Measurements from ENCODE around the gene LRP1B.

LRP1B gene

DNA sequence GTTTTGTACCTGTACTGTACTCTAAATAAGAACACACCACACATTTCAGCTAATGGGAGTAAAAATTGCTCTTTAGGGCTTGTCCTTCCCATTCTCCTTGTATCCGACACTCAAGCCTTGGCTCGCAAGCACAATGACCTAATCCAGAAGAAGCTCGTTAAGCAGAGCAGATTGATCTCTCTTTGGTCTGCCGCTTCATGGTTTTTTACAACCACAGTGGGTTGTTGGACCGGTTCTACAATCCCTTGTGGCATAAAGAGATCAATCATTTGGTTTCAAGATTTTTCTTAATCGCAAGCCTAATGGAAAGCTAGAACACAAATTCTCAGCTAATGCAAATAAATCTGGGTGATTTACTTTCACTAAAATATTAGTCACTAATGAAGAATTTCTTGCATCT, 662.1 kb downstream of the LRP1B start:
- in situ Hi-C loops (cut with MboI; ENCODE audit: low sequenced_read_pairs): no loop called here

DNA sequence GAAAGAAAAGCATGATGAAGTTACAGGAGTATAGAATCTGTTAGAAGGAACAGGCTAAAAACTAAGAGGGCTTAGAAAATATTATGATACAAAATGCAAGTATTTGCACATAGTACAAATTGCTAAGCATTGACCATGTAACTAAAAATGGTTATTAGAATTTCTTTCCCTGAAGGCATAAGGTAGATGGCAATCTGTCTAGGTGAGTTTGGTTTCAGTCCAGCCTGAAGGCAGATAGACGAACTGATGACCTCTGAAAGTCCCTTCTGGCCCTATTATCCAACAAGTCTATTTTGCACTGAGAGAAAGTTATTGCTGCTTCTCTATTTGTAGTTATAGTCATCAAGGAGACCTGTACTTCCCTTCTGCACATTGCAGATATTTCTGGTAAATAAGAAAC, 663.5 kb downstream of the LRP1B start:
- in situ Hi-C loops (cut with MboI; ENCODE audit: low sequenced_read_pairs): no loop called here

DNA sequence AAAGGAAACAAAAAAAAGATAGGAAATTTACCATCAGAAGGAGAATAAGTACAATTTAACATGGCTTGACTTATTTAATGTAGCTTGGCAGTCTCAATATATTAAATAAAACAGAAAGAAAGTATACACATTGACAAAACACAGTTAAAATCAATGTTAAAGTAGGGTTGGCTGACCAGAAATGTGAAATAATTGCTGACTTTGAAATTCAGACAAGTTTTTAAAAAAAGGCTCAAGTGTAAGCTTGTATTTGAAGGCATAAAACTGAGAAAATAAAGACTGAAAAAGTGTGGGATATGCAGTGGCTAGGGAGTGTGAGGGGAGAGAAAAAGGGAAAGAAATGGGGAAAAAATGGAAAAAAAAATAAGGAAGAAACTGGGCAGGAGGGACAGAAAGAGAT, 665.8 kb downstream of the LRP1B start:
- in situ Hi-C loops (cut with MboI; ENCODE audit: low sequenced_read_pairs): no loop called here

DNA sequence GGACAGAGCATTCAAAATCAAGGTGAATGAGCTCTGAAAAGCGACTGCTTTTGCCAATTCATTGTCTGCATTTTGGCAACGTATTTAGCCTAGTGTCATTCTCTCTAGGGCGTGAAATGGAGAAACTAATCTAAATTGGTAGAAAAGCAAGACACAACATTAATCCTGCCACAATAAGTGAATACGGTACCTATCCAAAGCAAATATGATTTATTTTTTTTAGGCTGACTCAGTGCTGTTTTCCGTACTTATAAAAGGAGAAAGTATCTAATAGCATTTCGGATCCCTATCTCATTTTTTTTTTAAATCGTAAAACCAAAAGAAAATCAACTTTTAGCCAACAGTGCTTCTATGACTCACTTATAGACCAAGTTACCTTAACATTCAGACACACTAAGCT, 672.5 kb downstream of the LRP1B start:
- in situ Hi-C loops (cut with MboI; ENCODE audit: low sequenced_read_pairs): no loop called here

DNA sequence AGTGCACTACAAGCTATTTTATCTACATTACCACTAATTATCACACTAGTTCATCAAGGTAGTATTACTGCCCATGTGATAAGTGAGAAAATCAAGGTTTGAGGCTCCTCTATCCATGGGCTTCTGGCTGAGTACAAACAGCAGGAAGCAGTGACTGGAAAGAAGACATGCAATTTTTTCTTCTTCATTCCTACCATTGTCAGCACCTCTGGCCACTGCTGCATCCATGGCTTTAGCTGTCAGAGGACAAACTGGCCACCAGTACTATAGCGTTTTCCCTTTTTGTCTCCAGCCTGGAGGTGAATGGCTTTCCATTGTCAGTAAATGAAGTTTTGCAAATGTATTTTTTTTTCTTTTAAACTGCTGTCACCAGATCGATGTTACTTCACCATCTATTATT, 674.9 kb downstream of the LRP1B start:
- in situ Hi-C loops (cut with MboI; ENCODE audit: low sequenced_read_pairs): no loop called here

DNA sequence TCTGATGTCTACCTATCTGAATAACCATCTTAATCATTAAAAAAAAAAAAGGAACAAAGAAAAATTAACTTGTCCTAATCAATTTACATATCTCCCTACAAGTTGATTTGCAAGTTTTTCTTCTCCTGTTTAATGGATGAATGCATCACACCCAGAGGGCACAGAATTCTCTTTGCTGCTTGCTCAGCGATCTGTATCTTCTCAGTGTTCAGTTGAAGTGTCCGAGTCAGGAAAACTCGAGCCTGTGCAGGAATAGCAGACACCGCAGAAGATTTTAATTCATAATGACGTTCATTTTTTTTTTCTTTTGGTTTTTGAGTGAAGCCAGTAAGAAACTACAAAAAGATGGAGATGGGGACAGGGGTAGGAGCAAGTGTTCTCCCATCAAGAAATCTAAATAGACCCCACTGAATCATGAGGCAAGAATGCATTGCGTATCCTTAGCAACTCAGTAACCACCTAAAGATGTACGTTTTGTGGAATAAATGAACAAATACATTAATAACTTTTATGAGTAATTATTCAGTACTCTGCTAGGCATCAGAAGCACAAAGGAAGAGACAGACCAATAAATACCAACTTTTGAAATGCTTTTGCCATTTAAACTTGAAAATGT, 675.5 kb downstream of the LRP1B start:
- in situ Hi-C loops (cut with MboI; ENCODE audit: low sequenced_read_pairs): no loop called here

DNA sequence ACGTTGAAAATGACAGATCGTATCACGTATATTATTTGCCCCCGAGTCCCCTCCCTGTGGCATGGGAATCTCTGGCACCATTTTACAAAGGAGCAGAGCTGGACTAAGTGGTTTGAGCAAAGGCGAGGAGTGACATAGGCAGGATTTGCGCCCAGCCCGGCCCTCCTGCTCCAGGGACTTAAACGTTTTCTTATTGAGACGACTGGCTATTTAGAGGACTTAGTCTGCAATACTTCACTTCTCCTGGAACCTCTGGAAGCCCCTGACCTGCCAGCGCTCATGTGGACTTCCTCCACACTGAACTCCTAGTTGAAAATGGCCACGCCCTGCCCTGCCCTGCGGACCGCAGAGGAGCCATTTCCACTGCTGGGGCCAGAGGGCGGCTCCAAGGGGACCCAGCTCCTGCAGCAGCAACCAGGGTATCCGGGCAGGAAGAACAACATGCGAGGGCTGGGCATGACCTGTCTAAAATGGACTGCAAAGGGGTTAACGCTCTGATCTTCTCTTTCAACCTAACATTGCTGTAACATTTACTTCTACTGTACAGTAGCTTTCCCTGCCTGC, 690.7 kb downstream of the LRP1B start:
- in situ Hi-C loops (cut with MboI; ENCODE audit: low sequenced_read_pairs): no loop called here

DNA sequence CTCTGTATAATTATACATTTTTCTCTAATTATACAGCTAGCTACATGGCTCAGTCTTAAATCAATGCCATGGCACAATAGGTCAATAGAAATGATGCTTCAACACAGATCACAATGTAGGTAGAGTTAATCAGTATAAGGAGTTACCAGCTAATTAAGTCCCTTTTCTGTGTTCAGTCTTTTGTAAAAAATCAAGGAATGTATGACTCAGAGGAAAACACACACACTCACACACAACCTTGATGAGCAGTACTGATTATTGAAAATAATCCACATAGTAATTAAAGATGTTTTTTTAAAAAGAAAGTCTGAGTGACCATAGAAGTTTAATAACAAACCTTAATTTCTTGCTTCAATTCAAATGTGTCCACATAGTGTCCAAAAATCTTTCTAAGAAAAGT, 691.3 kb downstream of the LRP1B start:
- in situ Hi-C loops (cut with MboI; ENCODE audit: low sequenced_read_pairs): no loop called here

DNA sequence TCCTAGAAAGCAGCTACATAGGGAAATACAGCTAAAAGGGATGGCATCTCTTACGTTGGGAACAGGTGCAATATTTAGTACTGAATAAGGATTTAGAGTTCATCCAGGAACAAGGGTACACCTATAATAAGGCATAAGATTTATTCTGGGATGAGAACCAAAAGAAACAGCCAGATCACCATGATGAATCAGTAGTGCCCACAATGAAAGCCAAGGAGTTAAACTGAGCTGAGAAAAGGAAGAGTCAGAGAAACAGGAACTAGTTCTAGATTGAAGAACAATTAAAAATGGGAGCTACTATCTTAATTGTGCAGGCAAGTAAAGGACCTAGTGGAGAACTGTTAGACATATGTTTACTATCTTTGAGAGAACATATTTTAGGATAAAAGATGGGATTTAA, 692.3 kb downstream of the LRP1B start:
- in situ Hi-C loops (cut with MboI; ENCODE audit: low sequenced_read_pairs): no loop called here

DNA sequence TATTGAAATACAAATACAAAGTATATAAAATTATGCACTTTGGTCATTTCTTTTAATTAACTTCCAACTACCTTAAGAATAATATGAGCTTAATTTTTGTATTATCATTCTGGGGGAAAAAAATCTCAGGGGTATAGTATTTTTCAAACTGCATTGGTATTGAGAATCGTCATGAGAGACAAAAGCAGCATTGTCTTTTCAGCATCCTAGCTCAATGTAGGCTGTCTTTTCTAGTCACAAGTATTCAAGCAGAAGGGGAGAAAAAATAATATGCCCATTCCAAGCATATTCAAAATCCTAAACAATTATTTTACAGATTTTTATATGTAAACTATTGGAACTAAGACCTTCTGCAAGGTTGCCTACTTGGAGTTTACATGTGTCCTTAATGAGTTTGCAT, 693.3 kb downstream of the LRP1B start:
- in situ Hi-C loops (cut with MboI; ENCODE audit: low sequenced_read_pairs): no loop called here

DNA sequence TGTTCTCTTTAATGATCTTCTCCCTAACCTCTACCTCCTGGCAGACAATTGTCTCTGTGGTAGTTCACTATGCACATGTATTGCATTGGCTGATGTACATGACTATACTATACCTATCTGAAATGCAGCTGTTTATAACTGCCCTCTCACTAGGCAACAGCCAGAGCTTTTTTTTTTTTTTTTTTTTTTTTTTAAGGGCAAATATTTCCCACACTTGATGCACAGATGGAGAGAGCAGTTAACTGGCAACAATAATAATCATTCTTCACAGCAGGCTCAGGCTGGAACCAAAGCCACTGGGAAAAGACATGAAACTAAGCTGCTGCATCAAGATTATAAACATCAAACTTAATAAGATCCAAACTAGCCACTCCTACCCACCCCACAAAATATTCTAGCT, 707.7 kb downstream of the LRP1B start:
- in situ Hi-C loops (cut with MboI; ENCODE audit: low sequenced_read_pairs): no loop called here

DNA sequence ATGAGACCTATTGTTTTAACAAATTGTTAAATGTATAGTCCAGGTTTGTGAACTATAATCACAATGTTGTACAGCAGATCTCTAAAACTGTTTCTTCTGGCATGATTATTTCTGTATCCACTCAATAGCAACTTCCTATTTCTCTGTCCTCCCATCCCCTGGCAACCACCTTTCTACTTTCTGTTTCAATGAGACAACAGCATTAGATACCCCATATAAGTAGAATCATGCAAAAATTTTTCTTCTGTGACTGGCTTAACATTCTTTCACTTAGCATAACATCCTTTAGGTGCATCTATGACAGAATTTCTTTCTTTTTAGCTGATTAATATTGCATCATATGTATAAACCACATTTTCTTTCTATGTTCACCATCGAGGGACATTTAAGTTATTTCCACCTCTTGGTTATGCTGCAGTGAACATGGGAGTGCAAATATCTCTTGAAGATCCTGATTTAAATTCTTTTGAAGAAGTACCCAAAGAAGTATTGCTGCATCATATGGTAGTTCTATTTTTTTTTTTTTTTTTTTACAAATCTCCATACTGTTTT, 713.5 kb downstream of the LRP1B start:
- in situ Hi-C loops (cut with MboI; ENCODE audit: low sequenced_read_pairs): no loop called here

DNA sequence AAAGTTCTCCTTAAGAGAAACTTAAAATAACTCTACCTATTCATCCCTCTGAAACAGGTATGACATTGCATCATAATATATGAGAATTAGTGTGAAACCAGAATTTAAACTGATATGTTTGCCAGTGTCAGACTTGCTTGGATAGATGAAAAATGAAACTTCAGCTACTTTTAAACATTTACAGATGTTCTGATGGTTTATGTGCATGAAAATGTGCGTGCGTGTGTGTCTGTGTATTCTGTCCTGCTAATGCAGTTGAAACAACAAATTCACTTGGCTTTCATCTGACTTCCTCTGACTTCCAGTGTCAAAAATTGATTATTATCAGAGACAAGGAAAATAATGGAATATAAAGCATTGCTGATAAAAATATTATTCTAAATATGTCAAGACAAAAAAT, 719.4 kb downstream of the LRP1B start:
- in situ Hi-C loops (cut with MboI; ENCODE audit: low sequenced_read_pairs): no loop called here

DNA sequence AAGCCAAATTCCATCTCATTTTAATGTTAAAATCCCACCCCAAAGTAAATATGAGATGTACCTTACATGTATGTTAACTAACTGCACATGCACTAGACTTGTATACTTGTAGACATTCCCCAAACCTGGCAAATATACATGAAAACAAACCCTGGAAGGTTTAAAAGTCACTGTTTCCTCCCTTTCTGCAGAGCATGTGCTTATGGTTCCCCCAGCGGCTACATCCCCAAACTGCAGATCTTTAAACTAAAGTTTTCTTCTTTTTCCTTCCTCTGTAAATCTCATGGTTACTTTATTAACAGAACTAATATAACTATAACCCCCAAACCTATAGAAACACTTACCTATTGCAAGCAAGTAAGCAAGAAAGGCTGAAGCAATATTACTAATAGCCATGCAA, 731.5 kb downstream of the LRP1B start:
- in situ Hi-C loops (cut with MboI; ENCODE audit: low sequenced_read_pairs): no loop called here

DNA sequence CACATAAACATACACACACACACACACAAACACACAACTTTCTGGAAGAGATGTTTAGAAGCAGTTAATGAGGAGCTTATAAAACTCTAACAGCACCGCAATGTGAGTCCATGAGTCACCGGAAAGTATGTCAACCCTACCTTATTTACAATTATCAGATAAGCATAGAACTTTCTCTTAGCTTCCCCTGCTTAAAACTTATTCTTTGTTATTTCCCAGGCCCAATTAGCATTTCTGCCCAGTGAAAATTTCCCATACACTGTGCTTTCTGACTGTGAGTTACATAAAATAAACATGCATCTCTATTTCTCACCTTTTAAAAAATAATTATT, 737.6 kb downstream of the LRP1B start:
- in situ Hi-C loops (cut with MboI; ENCODE audit: low sequenced_read_pairs): no loop called here

DNA sequence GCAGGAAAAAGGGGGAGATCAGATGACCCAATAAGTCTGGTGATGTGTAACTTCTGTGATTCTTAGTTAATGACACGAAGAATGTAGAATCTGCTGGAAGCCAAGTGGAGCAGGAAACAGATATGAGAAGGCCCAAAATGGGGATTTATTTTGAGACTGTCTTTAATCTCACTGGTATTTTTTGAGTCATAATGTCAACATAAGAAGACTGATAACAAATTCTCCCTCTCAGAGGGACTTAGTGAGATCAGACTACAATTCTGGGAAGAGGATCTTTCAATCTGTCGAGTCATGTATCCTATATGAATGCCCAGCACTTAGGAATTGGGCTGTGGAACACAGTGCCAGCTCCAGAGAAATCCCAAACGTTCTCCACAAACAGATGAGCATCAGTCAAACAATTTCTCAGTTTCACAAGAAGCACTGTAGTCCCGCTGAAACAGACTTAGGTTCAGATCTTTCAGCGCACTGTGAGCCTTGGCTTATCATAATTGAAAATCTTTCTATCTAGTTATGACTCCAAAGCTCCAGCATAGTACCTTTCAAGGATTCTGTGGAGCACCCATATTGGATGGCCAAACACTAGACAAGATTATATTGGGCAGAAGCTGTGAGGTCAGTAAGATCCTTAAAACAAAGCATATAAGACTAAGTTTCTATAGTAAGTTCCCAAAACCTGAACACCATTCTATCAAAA, 738.2 kb downstream of the LRP1B start:
- in situ Hi-C loops (cut with MboI; ENCODE audit: low sequenced_read_pairs): no loop called here

DNA sequence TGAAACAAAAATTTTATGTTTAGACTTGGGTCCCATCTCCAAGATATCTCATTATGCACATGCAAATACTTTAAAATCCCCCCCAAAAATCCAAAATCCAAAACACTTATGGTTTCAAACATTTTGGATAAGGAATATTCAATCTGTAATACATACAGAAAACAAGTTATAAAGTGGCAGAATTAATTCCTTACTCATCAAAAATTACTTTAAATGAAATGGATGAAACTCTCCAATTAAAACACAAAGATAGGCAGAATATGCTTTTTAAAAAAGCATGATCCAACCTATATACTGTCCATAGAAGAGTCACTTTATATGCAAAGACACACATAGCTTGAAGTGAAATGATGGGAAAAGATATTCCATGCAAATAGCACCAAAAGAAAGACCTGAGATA, 744.6 kb downstream of the LRP1B start:
- in situ Hi-C loops (cut with MboI; ENCODE audit: low sequenced_read_pairs): no loop called here

DNA sequence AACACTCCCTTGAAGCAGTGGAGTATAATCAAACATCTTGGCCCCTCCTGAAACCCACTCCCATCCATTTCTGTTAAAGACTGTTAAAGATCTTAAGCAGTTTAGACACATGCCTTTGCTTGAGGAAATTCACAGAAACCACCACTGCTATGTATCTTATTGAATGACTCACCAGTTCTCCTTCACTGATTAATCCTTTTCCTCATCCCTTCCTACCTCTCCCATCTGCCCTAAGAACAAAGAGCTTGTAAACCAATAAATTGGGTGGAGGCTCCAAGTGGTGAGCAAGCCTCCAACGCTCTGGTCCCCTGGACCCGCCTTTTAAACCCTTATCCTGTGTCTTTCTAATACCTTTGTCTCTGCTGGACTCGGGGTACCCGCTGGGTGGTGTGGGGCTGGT, 746.1 kb downstream of the LRP1B start:
- in situ Hi-C loops (cut with MboI; ENCODE audit: low sequenced_read_pairs): no loop called here

DNA sequence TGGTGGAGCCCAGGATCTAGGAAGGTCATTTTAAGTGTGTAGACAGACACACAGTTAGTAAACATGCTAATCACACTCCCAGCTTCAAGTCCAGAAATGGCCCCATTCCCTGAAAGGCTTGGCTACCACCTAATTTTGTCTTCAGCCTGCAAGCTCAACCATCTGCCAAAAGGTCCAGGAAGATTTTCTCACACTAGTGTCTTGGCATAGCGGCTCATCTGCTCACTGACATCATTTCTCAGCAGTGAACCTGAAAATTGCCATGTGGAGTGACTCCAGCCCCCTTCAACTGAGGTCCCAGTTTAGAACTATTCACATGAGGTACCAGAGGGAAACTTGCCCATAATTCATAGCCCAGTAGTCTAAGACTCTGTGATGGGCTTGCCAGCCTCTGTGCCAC, 748.9 kb downstream of the LRP1B start:
- in situ Hi-C loops (cut with MboI; ENCODE audit: low sequenced_read_pairs): no loop called here

DNA sequence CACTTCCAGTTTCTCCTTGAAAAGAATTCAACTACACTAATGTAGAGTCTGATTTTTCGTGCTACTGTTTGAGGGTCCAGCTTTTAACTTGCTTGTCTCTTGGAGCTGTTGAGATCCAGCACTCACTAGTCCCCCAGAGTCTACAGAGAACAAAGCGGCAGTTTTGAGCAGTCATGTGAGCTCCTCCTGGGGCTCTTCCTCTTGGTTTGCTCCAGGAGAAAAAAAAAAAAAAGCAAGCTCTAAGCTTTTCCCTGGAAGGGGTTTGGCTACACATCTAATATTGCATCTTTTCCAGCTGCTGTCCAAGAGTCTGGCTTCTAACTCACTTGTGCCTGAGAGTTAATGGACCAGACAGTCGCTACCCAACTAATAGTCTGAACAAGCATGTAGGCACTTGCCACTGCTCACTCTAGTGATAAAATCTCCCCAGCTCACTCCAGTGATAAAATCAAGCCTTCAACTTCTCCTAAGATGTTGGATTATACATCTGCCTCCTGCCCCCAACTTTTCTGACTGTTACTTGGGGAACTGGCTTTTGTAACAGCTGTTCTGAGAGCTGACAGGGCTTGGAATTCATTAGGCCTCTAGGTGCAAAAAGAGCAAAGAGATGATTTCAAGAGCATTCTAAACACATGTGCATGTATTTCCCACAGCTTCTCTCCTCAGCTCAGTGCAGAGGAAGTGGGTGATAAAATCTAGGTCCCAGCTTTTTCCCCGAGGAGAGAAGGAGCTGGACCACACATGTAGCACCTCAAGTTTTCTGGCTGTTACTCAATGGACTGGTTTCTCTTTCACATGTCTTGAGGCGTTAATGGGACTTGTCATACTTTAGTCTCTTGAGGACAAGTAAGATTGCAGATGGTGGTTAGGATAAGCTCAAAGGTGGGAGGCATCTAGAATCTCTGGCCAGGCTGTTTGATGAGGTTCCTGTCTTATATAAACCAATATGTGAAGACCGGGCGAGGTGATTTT, 750.5 kb downstream of the LRP1B start:
- in situ Hi-C loops (cut with MboI; ENCODE audit: low sequenced_read_pairs): no loop called here

DNA sequence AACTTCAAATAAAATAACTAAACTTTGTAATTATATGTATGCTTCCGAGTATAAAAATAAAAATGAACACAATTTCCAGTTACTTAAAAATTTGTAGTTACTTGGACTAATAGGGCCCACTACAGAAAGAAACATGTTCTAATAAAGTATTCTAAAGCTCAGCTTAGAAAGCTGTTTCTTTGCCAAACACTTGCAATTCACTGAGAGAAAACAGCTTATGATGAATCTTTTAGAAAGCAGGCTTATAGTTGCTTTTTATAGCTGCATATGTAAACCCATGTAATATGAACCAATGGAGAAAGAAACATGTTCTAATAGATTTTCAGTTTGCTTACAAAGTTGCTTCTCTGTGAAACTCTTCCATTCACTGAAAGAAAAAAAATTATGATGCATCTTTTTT, 766.0 kb downstream of the LRP1B start:
- in situ Hi-C loops (cut with MboI; ENCODE audit: low sequenced_read_pairs): no loop called here
